ENCODE results near the gene SPOUT1. TPM values are rescaled to one million over a fixed set of nuclear protein-coding genes. Genes with fewer than 3 reads are reported as not detected.

The SPOUT1 gene
- total and polyA plus RNA-seq, 2 donors (not counting 1 experiment from before 2014, with no cell fraction given) = 73.0 to 86.4 TPM

DNA sequence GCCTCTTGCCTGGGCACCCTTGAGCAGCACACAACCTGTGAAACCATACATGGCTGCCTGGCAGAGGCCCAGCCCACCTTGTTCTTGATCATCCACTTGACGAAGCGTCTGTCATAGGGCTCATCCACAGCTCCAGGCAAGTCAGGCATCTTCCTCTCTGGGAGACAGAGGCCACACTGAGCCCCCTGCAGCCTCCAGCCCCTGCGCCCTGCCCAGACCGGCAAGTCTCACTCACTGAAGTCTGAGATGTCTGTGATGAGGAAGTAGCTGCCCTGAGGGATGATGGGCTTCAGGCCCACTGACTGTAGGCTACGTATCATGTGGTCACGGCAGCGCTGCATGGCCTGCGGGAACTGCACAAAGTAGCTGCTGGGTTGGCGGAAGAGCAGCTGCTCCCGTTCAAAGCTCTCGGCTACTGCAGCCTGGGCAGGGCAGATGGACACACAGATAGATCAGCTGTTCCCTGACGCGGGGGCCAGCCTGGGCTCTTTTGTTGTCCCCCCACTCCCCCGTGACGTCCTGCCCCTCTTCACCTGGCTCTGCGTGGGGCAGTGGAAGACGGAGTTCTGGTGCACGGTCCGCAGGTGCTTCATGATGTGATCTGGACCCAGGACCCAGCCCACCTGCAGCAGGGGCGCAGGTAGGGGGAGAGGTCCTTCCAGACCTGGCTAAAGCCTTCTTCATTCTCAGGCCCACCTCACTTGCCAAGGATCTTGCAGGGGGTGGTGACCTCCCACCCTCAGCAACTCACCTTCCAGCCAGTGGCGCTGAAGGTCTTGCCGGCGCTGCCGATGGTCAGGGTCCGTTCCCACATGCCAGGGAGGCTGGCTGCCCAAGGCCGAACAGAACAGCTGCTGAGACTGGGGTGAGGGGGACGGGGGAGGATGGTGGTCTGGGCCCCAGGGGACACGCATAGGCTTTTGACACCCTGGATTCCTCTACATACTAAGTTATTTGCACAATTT, 5.9 kb upstream of the SPOUT1 start:
- Histone ChIP-seq H3K4me3 (ENCODE audit: control extremely low read depth in 1 of 5, extremely low read depth in 1 of 5, insufficient read depth in 1 of 5, low read depth in 2 of 5, low read length in 4 of 5) (no peak overlapping the region), H3K27me3 (replicated peaks in 1 of 4; ENCODE audit: control extremely low read depth in 1 of 4, control insufficient read depth in 3 of 4, insufficient read depth in 4 of 4, low read length in 3 of 4) (no peaks in the 10 kb centered on the region), H4K20me1 (ENCODE audit: control insufficient read depth, insufficient read depth, low read length, poor library complexity, severe bottlenecking) (no peaks in the 10 kb centered on the region), H3K27ac (ENCODE audit: low read length in 2 of 2) (no peak overlapping the region), H3K4me1 (ENCODE audit: control insufficient read depth in 2 of 2, insufficient read depth in 2 of 2, low read length in 2 of 2) (no peaks in the 10 kb centered on the region), H2AFZ (ENCODE audit: insufficient read depth, low read depth, low read length, poor library complexity, severe bottlenecking) (no peak overlapping the region), H3K9me3 (ENCODE audit: control extremely low read depth in 1 of 3, control insufficient read depth in 2 of 3, insufficient read depth in 1 of 3, low read length in 2 of 3) (no peaks in the 10 kb centered on the region), H3K79me2 (ENCODE audit: control insufficient read depth, insufficient read depth, low read length) (peaks cover 2% of the 10 kb centered on the region), H3K36me3 (replicated peaks in 1 of 2; ENCODE audit: control extremely low read depth in 1 of 2, control insufficient read depth in 1 of 2, extremely low read depth in 1 of 2, insufficient read depth in 2 of 2, low read length in 1 of 2) (peaks cover 0 to 10% of the 10 kb centered on the region in 2 experiments), H3K9ac (ENCODE audit: low read length) (no peak overlapping the region), H3K4me2 (replicated peaks; ENCODE audit: low read depth, low read length, poor library complexity, severe bottlenecking) (no peak overlapping the region)
- H3K4me1 Mint-ChIP-seq = no peaks in the 10 kb centered on the region
- no peak for TF ChIP-seq EZH2 (IDR thresholded peaks at IDR 0.05; ENCODE audit: borderline replicate concordance, insufficient read depth, low read depth, low read length, poor library complexity, severe bottlenecking)
- TF ChIP-seq, protein P1, sequence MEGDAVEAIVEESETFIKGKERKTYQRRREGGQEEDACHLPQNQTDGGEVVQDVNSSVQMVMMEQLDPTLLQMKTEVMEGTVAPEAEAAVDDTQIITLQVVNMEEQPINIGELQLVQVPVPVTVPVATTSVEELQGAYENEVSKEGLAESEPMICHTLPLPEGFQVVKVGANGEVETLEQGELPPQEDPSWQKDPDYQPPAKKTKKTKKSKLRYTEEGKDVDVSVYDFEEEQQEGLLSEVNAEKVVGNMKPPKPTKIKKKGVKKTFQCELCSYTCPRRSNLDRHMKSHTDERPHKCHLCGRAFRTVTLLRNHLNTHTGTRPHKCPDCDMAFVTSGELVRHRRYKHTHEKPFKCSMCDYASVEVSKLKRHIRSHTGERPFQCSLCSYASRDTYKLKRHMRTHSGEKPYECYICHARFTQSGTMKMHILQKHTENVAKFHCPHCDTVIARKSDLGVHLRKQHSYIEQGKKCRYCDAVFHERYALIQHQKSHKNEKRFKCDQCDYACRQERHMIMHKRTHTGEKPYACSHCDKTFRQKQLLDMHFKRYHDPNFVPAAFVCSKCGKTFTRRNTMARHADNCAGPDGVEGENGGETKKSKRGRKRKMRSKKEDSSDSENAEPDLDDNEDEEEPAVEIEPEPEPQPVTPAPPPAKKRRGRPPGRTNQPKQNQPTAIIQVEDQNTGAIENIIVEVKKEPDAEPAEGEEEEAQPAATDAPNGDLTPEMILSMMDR (IDR thresholded peaks at IDR 0.05) = no peak
- H3K4me3 Mint-ChIP-seq = no peak overlapping the region
- no peak for DNase-seq
- no peaks in the 10 kb centered on the region for H3K9me3 Mint-ChIP-seq (ENCODE audit: insufficient read depth)
- no peak for ATAC-seq (ENCODE audit: low read depth)
- no peaks in the 10 kb centered on the region for H3K27me3 Mint-ChIP-seq
- WGBS (ENCODE audit: insufficient coverage) = 96% methylated on average over 27 of the region's 28 CpGs
- ChIA-PET POLR2A (no interaction called here), CTCF (no interaction called here)
- intact Hi-C loops (cut with micrococcal nuclease) = no loop called here
- H3K27ac Mint-ChIP-seq = no peak overlapping the region

DNA sequence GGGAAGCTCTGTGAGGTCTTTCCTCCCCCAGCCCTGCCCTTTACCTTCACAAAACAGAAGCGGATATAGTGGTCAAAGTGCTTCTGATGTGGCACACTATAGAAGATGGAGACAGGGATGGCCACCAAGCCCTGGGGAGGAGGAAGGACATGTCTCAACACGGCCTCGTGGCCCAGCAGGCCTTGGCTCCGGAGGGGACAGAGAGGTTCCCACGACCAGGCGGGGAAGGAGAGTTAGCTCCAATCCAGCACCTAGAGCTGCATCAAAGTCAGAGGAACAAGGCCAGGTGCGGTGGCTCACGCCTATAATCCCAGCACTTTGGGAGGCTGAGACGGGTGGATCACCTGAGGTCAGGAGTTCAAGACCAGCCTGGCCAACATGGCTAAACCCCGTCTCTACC, 4.1 kb upstream of the SPOUT1 start:
- H3K27ac ChIP-seq (ENCODE audit: low read length in 2 of 2) = no peak overlapping the region
- H3K27me3 Mint-ChIP-seq = no peaks in the 10 kb centered on the region
- 98% methylated on average over 8 of the region's 10 CpGs for WGBS (ENCODE audit: insufficient coverage)
- peaks cover 0 to 8% of the 10 kb centered on the region in 2 experiments for H3K36me3 ChIP-seq (replicated peaks in 1 of 2; ENCODE audit: control extremely low read depth in 1 of 2, control insufficient read depth in 1 of 2, extremely low read depth in 1 of 2, insufficient read depth in 2 of 2, low read length in 1 of 2)
- H4K20me1 ChIP-seq (ENCODE audit: control insufficient read depth, insufficient read depth, low read length, poor library complexity, severe bottlenecking) = no peaks in the 10 kb centered on the region
- intact Hi-C loops (cut with micrococcal nuclease) = loop anchor here (1.0 kb wide), 1 partner anchor 23 kb away; no protein-coding TSS in a partner anchor
- no peaks in the 10 kb centered on the region for H3K9me3 Mint-ChIP-seq (ENCODE audit: insufficient read depth)
- no peak overlapping the region for H2AFZ ChIP-seq (ENCODE audit: insufficient read depth, low read depth, low read length, poor library complexity, severe bottlenecking)
- H3K4me1 Mint-ChIP-seq = peaks cover 11% of the 10 kb centered on the region
- DNase-seq (no peak), ATAC-seq (ENCODE audit: low read depth) (no peak)
- POLR2A ChIA-PET = no interaction called here
- H3K27ac Mint-ChIP-seq = no peak overlapping the region
- no peak overlapping the region for H3K4me3 Mint-ChIP-seq
- H3K9ac ChIP-seq (ENCODE audit: low read length) = no peak overlapping the region
- CTCF ChIA-PET = no interaction called here
- H3K9me3 ChIP-seq (ENCODE audit: control extremely low read depth in 1 of 3, control insufficient read depth in 2 of 3, insufficient read depth in 1 of 3, low read length in 2 of 3) = no peaks in the 10 kb centered on the region
- no peak for TF ChIP-seq EZH2 (IDR thresholded peaks at IDR 0.05; ENCODE audit: borderline replicate concordance, insufficient read depth, low read depth, low read length, poor library complexity, severe bottlenecking)
- TF ChIP-seq, protein P1 (IDR thresholded peaks at IDR 0.05) = no peak
- H3K4me2 ChIP-seq (replicated peaks; ENCODE audit: low read depth, low read length, poor library complexity, severe bottlenecking) = no peak overlapping the region
- no peaks in the 10 kb centered on the region for H3K27me3 ChIP-seq (replicated peaks in 1 of 4; ENCODE audit: control extremely low read depth in 1 of 4, control insufficient read depth in 3 of 4, insufficient read depth in 4 of 4, low read length in 3 of 4)
- H3K4me1 ChIP-seq (ENCODE audit: control insufficient read depth in 2 of 2, insufficient read depth in 2 of 2, low read length in 2 of 2) = peaks cover 8 to 12% of the 10 kb centered on the region in 2 donors
- H3K79me2 ChIP-seq (ENCODE audit: control insufficient read depth, insufficient read depth, low read length) = peaks cover 15% of the 10 kb centered on the region
- H3K4me3 ChIP-seq (ENCODE audit: control extremely low read depth in 1 of 5, extremely low read depth in 1 of 5, insufficient read depth in 1 of 5, low read depth in 2 of 5, low read length in 4 of 5) = no peak overlapping the region

All from B cell (primary cell).